Activated CD8-positive, alpha-beta memory T cell treated with anti-CD3 and anti-CD28 coated beads, Interleukin-2, amount 10 ng/mL, durations not matched to agents 7 days and 5 days (primary cell): ENCODE data around the gene ST3GAL2. TPM values are rescaled to one million over a fixed set of nuclear protein-coding genes. Genes with fewer than 3 reads are reported as not detected.
"Not testable (repeated sequence)": the region's sequence is repeated elsewhere in the genome, so short reads cannot be mapped to it uniquely, and the experiment has no call there.

Source experiments
- ATAC-seq: fragments of 150-1000 bp; cut with Tn5 transposase; one replicate; pipeline ENCODE4 v1.10.0; 2021; ENCODE audit warnings: moderate library complexity
- CTCF ChIA-PET: fragments of 350-600 bp; sonication (Branson Sonifier 250); formaldehyde crosslinking; loops from one replicate; lab custom pipeline; 2021; ENCODE audit warnings: antibody characterized with exemption; lab: Charles Lee
- DNase-seq: peaks from one replicate; pipeline ENCODE4 v3.0.0-alpha.2; 2020
- H3K27ac Mint-ChIP-seq: one replicate; pipeline ENCODE4 v1.8.0; 2021; ENCODE audit warnings: mild to moderate bottlenecking, mixed read lengths
- H3K27me3 Mint-ChIP-seq: one replicate; pipeline ENCODE4 v1.8.0; 2021; ENCODE audit warnings: mixed read lengths
- H3K36me3 Mint-ChIP-seq: one replicate; pipeline ENCODE4 v1.8.0; 2021; ENCODE audit warnings: mild to moderate bottlenecking, mixed read lengths
- H3K4me1 Mint-ChIP-seq: one replicate; pipeline ENCODE4 v1.8.0; 2021; ENCODE audit warnings: mixed read lengths
- H3K4me3 Mint-ChIP-seq: one replicate; pipeline ENCODE4 v1.8.0; 2021; ENCODE audit warnings: mild to moderate bottlenecking, moderate library complexity, mixed read lengths
- H3K9me3 Mint-ChIP-seq: one replicate; pipeline ENCODE4 v1.8.0; 2022; ENCODE audit warnings: low read depth, mixed read lengths
- total RNA-seq, 2 experiments: library from RNA; stranded (reverse); gene quantifications; one replicate each; pipeline ENCODE4 v1.2.3, GENCODE V29; 2021

ST3GAL2 gene
- total RNA-seq, 2 experiments from 2014 or later: 23.6 to 34.2 TPM

GRCh38 chr16:70412385-70412784 is 26.5 kb downstream of the ST3GAL2 start:
- peaks cover 7% of the 10 kb centered on the region for H3K36me3 Mint-ChIP-seq
- no peak overlapping the region for H3K27ac Mint-ChIP-seq
- CTCF ChIA-PET: interaction anchor here (1.1 to 1.3 kb wide), 2 partner anchors 26 to 96 kb away, joined by 3 read pairs; no protein-coding TSS in a partner anchor
- no peak for ATAC-seq
- no peaks in the 10 kb centered on the region for H3K27me3 Mint-ChIP-seq
- no peak overlapping the region for H3K4me3 Mint-ChIP-seq
- no peaks in the 10 kb centered on the region for H3K9me3 Mint-ChIP-seq
- peaks cover 10% of the 10 kb centered on the region for H3K4me1 Mint-ChIP-seq
- no peak for DNase-seq

GRCh38 chr16:70410734-70411133 is 28.2 kb downstream of the ST3GAL2 start:
- DNase-seq (no peak), ATAC-seq (no peak)
- Mint-ChIP-seq H3K36me3 (peaks cover 7% of the 10 kb centered on the region), H3K4me3 (no peak overlapping the region), H3K27me3 (no peaks in the 10 kb centered on the region), H3K4me1 (peaks cover 11% of the 10 kb centered on the region), H3K27ac (no peak overlapping the region), H3K9me3 (no peaks in the 10 kb centered on the region)
- CTCF ChIA-PET: interaction anchor here (1.4 kb wide), 1 partner anchor 30 kb away, joined by 5 read pairs; no protein-coding TSS in a partner anchor

- Mint-ChIP-seq H3K27me3 (no peaks in the 10 kb centered on the region), H3K4me3 (no peak overlapping the region), H3K9me3 (no peaks in the 10 kb centered on the region), H3K4me1 (peaks cover 35% of the 10 kb centered on the region), H3K27ac (no peak overlapping the region), H3K36me3 (peaks cover 14% of the 10 kb centered on the region)
- CTCF ChIA-PET: interaction anchor here (0.5 to 1.2 kb wide), 3 partner anchors 11 to 18 kb away, joined by 3 to 4 read pairs (median 3); no protein-coding TSS in a partner anchor
- DNase-seq (no peak), ATAC-seq (no peak)
These were observed 31.1 kb downstream of the ST3GAL2 start for GRCh38 chr16:70407811-70408274.

- H3K27ac Mint-ChIP-seq, H3K9me3 Mint-ChIP-seq, ATAC-seq, H3K36me3 Mint-ChIP-seq, H3K27me3 Mint-ChIP-seq, H3K4me3 Mint-ChIP-seq, DNase-seq: not testable (repeated sequence)
- CTCF ChIA-PET: interaction anchor here (0.7 to 1.8 kb wide), 2 partner anchors 10 to 18 kb away, joined by 4 read pairs; no protein-coding TSS in a partner anchor
- peaks cover 38% of the 10 kb centered on the region for H3K4me1 Mint-ChIP-seq
These were observed 32.8 kb downstream of the ST3GAL2 start for GRCh38 chr16:70406104-70406503.

GRCh38 chr16:70402916-70403659 is 35.8 kb downstream of the ST3GAL2 start:
- CTCF ChIA-PET: interaction anchor here (0.9 to 1.5 kb wide), 2 partner anchors 35 to 92 kb away, joined by 3 read pairs; no protein-coding TSS in a partner anchor
- DNase-seq: no peak
- H3K9me3 Mint-ChIP-seq: no peaks in the 10 kb centered on the region
- no peak for ATAC-seq
- H3K27me3 Mint-ChIP-seq: no peaks in the 10 kb centered on the region
- H3K27ac Mint-ChIP-seq: no peak overlapping the region
- H3K4me3 Mint-ChIP-seq: no peak overlapping the region
- H3K4me1 Mint-ChIP-seq: peaks cover 29% of the 10 kb centered on the region
- peaks cover 7% of the 10 kb centered on the region for H3K36me3 Mint-ChIP-seq

- H3K4me3 Mint-ChIP-seq: no peak overlapping the region
- ATAC-seq (no peak), DNase-seq (no peak)
- H3K9me3 Mint-ChIP-seq: no peaks in the 10 kb centered on the region
- peaks cover 3% of the 10 kb centered on the region for H3K36me3 Mint-ChIP-seq
- no peaks in the 10 kb centered on the region for H3K27me3 Mint-ChIP-seq
- no peak overlapping the region for H3K27ac Mint-ChIP-seq
- CTCF ChIA-PET: interaction anchor here (0.7 kb wide), 2 partner anchors 9 to 14 kb away, joined by 3 read pairs; no protein-coding TSS in a partner anchor
- peaks cover 24% of the 10 kb centered on the region for H3K4me1 Mint-ChIP-seq
These were observed 38.9 kb downstream of the ST3GAL2 start for GRCh38 chr16:70399951-70400350.

GRCh38 chr16:70399381-70399780 is 39.5 kb downstream of the ST3GAL2 start:
- DNase-seq (no peak), ATAC-seq (no peak)
- Mint-ChIP-seq H3K27me3 (no peaks in the 10 kb centered on the region), H3K27ac (no peak overlapping the region), H3K9me3 (no peaks in the 10 kb centered on the region), H3K4me3 (no peak overlapping the region), H3K4me1 (peaks cover 18% of the 10 kb centered on the region), H3K36me3 (peaks cover 2% of the 10 kb centered on the region)
- CTCF ChIA-PET: interaction anchor here (0.7 kb wide), 4 partner anchors 8 to 77 kb away, joined by 3 read pairs; no protein-coding TSS in a partner anchor

- DNase-seq (no peak), ATAC-seq (no peak)
- CTCF ChIA-PET: interaction anchor here (0.6 kb wide), 1 partner anchor 94 kb away, joined by 3 read pairs; no protein-coding TSS in a partner anchor
These were observed 40.6 kb downstream of the ST3GAL2 start for GRCh38 chr16:70398177-70398743.

GRCh38 chr16:70396246-70396904 is 42.5 kb downstream of the ST3GAL2 start:
- DNase-seq (no peak), ATAC-seq (no peak)
- Mint-ChIP-seq H3K4me3 (no peak overlapping the region), H3K36me3 (no peaks in the 10 kb centered on the region), H3K27me3 (no peaks in the 10 kb centered on the region), H3K9me3 (no peaks in the 10 kb centered on the region), H3K4me1 (peaks cover 4% of the 10 kb centered on the region), H3K27ac (no peak overlapping the region)
- CTCF ChIA-PET: interaction anchor here (0.6 to 1.5 kb wide), 6 partner anchors 10 to 148 kb away, joined by 3 to 4 read pairs (median 4); no protein-coding TSS in a partner anchor

More at GRCh38 chr16:70398177-70398743, 40.6 kb downstream of the ST3GAL2 start:
- no peaks in the 10 kb centered on the region for H3K36me3 Mint-ChIP-seq
- no peaks in the 10 kb centered on the region for H3K9me3 Mint-ChIP-seq
- H3K27me3 Mint-ChIP-seq: no peaks in the 10 kb centered on the region
- H3K27ac Mint-ChIP-seq: no peak overlapping the region
- no peak overlapping the region for H3K4me3 Mint-ChIP-seq
- peaks cover 9% of the 10 kb centered on the region for H3K4me1 Mint-ChIP-seq

- Mint-ChIP-seq H3K36me3 (no peaks in the 10 kb centered on the region), H3K4me3 (no peak overlapping the region), H3K27ac (no peak overlapping the region), H3K27me3 (no peaks in the 10 kb centered on the region), H3K9me3 (no peaks in the 10 kb centered on the region), H3K4me1 (peaks cover 13% of the 10 kb centered on the region)
- DNase-seq: peak; percentile 72
- CTCF ChIA-PET: interaction anchor here (0.9 to 2.0 kb wide), 4 partner anchors 14 to 48 kb away, joined by 3 to 7 read pairs (median 4); partner anchors contain the start of gene DDX19A
- peak; percentile 88 for ATAC-seq
These were observed 43.5 kb downstream of the ST3GAL2 start for GRCh38 chr16:70395345-70395901.

GRCh38 chr16:70394853-70395252 is 44.0 kb downstream of the ST3GAL2 start:
- H3K4me1 Mint-ChIP-seq: peaks cover 15% of the 10 kb centered on the region
- no peak overlapping the region for H3K4me3 Mint-ChIP-seq
- CTCF ChIA-PET: interaction anchor here (0.7 to 2.1 kb wide), 6 partner anchors 14 to 84 kb away, joined by 3 to 7 read pairs (median 4); partner anchors contain the start of gene DDX19A
- no peaks in the 10 kb centered on the region for H3K9me3 Mint-ChIP-seq
- ATAC-seq (no peak), DNase-seq (no peak)
- no peak overlapping the region for H3K27ac Mint-ChIP-seq
- H3K27me3 Mint-ChIP-seq: no peaks in the 10 kb centered on the region
- H3K36me3 Mint-ChIP-seq: no peaks in the 10 kb centered on the region

- Mint-ChIP-seq H3K4me1 (peaks cover 15% of the 10 kb centered on the region), H3K27me3 (no peaks in the 10 kb centered on the region), H3K27ac (no peak overlapping the region), H3K36me3 (no peaks in the 10 kb centered on the region), H3K4me3 (no peak overlapping the region), H3K9me3 (no peaks in the 10 kb centered on the region)
- ATAC-seq (no peak), DNase-seq (no peak)
- CTCF ChIA-PET: interaction anchor here (1.0 to 4.3 kb wide), 5 partner anchors 13 to 85 kb away, joined by 3 to 19 read pairs (median 5); partner anchors contain the start of gene DDX19A
These were observed 45.2 kb downstream of the ST3GAL2 start for GRCh38 chr16:70393662-70394061.
